Body of pancreas (tissue), 4 donors: Measurements from ENCODE around the gene TMEM185A. TPM values are rescaled to one million over a fixed set of nuclear protein-coding genes. Genes with fewer than 3 reads are reported as not detected.

Experiments
- ATAC-seq: fragments of 150-250 bp; one replicate; pipeline ENCODE4 v1.9.1; 2016
- DNase-seq, 4 donors: peaks; one replicate each; pipeline ENCODE4 v3.0.0-alpha.2; 2019
- H3K27ac ChIP-seq, 4 donors: fragments of 200-600 bp; sonication (generic); 1 replicate in 3 of 4; 2 replicates in 1 of 4; pipeline versions ENCODE4 v1.5.1 to v1.6.1; 2016 to 2019; ENCODE audit warnings: mild to moderate bottlenecking in 1 of 4, mixed read lengths in 1 of 4, moderate library complexity in 1 of 4
- H3K27me3 ChIP-seq, 2 donors: fragments of 200-600 bp; sonication (generic); one replicate each; pipeline ENCODE4 v1.6.0; 2016; ENCODE audit warnings: mild to moderate bottlenecking in 1 of 2
- H3K36me3 ChIP-seq, 2 donors: fragments of 200-600 bp; sonication (generic); replicated peaks in 1 of 2; 2 replicates each; pipeline ENCODE4 v1.5.1; 2016; ENCODE audit warnings: low read depth in 2 of 2; ENCODE audit not compliant: insufficient read depth in 1 of 2
- H3K4me1 ChIP-seq: fragments of 200-600 bp; sonication (generic); one replicate; pipeline ENCODE4 v1.6.0; 2016
- H3K4me3 ChIP-seq, 2 donors: fragments of 200-600 bp; sonication (generic); 1 replicate in 1 of 2; 2 replicates in 1 of 2; pipeline ENCODE4 v1.5.1; 2016 to 2019
- H3K9me3 ChIP-seq, 3 donors: fragments of 200-600 bp; sonication (generic); 1 replicate in 2 of 3; 2 replicates in 1 of 3; pipeline ENCODE4 v1.5.1; 2016
- POLR2A ChIP-seq, 3 donors: fragments of 450-650 bp; IDR thresholded peaks; one replicate each; pipeline ENCODE4 v1.6.1; 2016; ENCODE audit warnings: antibody characterized with exemption in 3 of 3, mild to moderate bottlenecking in 2 of 3
- WGBS, 2 donors: methylation state at CpG; one replicate each; pipeline ENCODE4 v1.1.5; 2017; 5-methylcytosine and 5-hydroxymethylcytosine counted together
- intact Hi-C: fragments of 100-400 bp; cut with DNase I; formaldehyde crosslinking; loops from one replicate; pipeline ENCODE4 v1.15.1; 2023
- total RNA-seq, 2 donors: library from RNA; depleted of rRNA; stranded (reverse); fragments of >200 nt; gene quantifications; one replicate each; pipeline ENCODE4 v1.1.0, GENCODE V29; 2016
- TF ChIP-seq, protein P1 (sequence below), 7 experiments: fragments of 450-650 bp in 4 of 7; fragments of 200-600 bp in 3 of 7; sonication (generic) in 3 of 7; IDR thresholded peaks; one replicate each; pipeline ENCODE4 v1.5.1; 2016 to 2019; ENCODE audit warnings: antibody characterized with exemption in 7 of 7

The TMEM185A gene
- total RNA-seq, 2 donors from 2014 or later, result 7.3 to 8.0 TPM

DNA sequence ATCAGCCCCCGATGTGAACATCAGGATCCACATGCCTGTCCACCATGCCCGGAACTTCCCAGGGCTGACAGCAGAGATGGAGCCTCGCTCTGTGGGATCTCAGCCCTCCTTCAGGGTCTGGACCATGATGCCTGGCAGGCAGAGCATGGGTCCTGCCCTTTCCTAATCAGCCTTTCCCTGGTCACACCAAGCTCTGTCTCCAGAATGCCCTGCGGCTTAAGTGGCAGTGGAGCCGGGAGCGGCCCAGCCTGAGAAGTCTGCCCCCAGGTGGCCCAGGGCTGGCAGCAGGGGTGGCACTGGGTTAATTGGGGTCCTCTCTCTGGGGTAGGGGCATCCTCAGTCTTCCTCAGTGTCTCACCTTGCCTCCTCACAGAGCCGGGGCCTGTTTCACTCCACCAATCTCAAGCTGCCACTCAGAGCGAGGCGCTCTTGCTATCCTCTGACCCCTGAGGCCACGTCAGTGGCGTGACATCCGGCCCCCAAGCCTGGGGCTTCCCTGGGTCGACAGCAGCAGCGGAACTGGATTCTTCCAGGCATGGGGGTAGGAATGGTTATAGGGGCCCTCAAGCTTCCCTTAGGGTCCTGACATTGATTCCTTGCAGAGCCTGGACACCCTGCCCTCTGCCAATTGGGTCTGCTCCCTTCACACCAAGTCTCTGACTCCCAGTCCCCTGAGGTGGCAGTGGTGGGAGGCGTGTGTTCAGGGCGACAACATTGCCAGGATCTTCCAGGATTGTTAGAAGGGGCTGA, 20.8 kb upstream of the TMEM185A start:
- Histone ChIP-seq H3K4me3 (no peak overlapping the region), H3K4me1 (no peaks in the 10 kb centered on the region)
- no peak for DNase-seq

DNA sequence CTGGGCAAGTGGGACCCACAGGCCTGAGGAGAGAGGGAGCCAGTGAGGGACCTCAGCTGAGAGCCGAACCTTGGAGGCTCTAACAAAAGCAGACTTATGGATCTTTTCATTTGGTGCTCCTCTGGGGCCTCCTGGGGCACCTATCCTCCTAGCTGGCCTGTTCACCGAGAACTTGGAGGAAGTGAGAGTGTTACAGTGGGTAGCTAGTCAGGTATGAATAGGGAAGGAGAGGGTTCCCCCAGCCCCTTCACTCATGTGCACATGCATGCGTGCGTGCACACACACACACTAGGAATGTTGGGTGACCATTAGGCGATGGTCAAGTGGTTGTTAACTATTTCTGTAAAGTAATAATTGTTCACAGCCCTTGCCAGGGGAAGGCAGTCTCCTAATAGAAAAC, 18.6 kb upstream of the TMEM185A start:
- H3K9me3 ChIP-seq, result no peaks in the 10 kb centered on the region
- no peak overlapping the region for H3K4me3 ChIP-seq
- no peaks in the 10 kb centered on the region for H3K4me1 ChIP-seq
- no peak overlapping the region for H3K27ac ChIP-seq
- WGBS, 2 donors, result 86 to 93% methylated on average over 5 of the region's 5 CpGs
- intact Hi-C loops, result no loop called here
- no peak for TF ChIP-seq POLR2A (IDR thresholded peaks at IDR 0.05)
- TF ChIP-seq, protein P1, sequence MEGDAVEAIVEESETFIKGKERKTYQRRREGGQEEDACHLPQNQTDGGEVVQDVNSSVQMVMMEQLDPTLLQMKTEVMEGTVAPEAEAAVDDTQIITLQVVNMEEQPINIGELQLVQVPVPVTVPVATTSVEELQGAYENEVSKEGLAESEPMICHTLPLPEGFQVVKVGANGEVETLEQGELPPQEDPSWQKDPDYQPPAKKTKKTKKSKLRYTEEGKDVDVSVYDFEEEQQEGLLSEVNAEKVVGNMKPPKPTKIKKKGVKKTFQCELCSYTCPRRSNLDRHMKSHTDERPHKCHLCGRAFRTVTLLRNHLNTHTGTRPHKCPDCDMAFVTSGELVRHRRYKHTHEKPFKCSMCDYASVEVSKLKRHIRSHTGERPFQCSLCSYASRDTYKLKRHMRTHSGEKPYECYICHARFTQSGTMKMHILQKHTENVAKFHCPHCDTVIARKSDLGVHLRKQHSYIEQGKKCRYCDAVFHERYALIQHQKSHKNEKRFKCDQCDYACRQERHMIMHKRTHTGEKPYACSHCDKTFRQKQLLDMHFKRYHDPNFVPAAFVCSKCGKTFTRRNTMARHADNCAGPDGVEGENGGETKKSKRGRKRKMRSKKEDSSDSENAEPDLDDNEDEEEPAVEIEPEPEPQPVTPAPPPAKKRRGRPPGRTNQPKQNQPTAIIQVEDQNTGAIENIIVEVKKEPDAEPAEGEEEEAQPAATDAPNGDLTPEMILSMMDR (IDR thresholded peaks at IDR 0.05), result no peak
- H3K27me3 ChIP-seq, result no peaks in the 10 kb centered on the region
- H3K36me3 ChIP-seq, result no peaks in the 10 kb centered on the region
- no peak for ATAC-seq
- no peak for DNase-seq

More for the DNA sequence above, 20.8 kb upstream of the TMEM185A start:
- Histone ChIP-seq H3K9me3 (no peaks in the 10 kb centered on the region), H3K27ac (no peak overlapping the region), H3K36me3 (no peaks in the 10 kb centered on the region), H3K27me3 (no peaks in the 10 kb centered on the region)
- intact Hi-C loops, result no loop called here
- WGBS, 2 donors, result 69% methylated on average over 13 of the region's 16 CpGs; no CpG with 5 or more reads in 1 of the 2 donors
- no peak for ATAC-seq
- TF ChIP-seq, protein P1 (IDR thresholded peaks at IDR 0.05), result no peak
- no peak for TF ChIP-seq POLR2A (IDR thresholded peaks at IDR 0.05)

DNA sequence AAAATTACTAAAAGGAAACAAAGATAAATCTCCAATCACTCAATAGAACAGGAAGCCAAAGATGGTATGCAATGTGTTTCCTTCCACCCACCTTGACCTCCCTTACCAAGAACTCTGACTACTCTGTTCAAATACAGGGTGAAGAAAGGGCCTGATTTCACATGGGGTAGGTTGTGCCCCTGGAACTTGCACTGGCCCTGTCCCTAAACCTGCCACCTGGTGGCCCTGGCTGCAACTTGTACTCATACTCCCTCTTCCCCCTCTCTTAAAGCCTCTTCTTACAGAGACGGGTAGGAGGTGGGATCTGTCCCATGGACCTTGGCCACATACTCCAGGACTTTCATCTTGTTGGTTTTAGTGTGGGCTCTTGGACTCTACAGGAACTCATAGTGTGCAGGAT, 17.3 kb upstream of the TMEM185A start:
- WGBS, 2 donors, result 60 to 67% methylated on average over 1 of the region's 1 CpG
- no peaks in the 10 kb centered on the region for H3K36me3 ChIP-seq
- no peaks in the 10 kb centered on the region for H3K9me3 ChIP-seq
- intact Hi-C loops, result no loop called here
- no peak overlapping the region for H3K27ac ChIP-seq
- H3K27me3 ChIP-seq, result no peaks in the 10 kb centered on the region
- H3K4me3 ChIP-seq, result no peak overlapping the region
- H3K4me1 ChIP-seq, result no peaks in the 10 kb centered on the region
- no peak for TF ChIP-seq POLR2A (IDR thresholded peaks at IDR 0.05)
- TF ChIP-seq, protein P1 (IDR thresholded peaks at IDR 0.05), result no peak
- DNase-seq (no peak), ATAC-seq (no peak)

DNA sequence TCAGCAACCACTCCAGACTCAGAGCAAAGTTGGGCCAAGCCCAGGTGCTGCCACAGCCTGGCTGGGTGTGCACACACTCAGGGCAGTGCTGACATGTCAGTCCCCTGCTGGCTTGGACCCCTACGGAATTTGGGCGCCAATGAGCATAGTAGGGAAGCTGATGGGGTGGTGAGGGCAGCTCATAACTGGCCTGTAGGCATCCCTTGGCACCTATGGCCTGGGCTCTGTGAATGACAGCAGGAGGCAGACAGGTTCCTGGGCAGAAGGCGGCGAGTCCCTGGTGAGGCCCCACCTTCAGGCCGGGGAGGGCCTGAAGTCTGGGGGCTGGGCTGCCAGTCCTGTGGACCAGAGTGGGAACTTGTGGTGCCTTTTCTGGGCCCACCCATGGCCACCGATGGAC, 15.9 kb upstream of the TMEM185A start:
- Histone ChIP-seq H3K27me3 (no peaks in the 10 kb centered on the region), H3K9me3 (no peaks in the 10 kb centered on the region), H3K36me3 (no peaks in the 10 kb centered on the region), H3K4me3 (no peak overlapping the region), H3K4me1 (no peaks in the 10 kb centered on the region), H3K27ac (no peak overlapping the region)
- intact Hi-C loops, result no loop called here
- ATAC-seq, result no peak
- TF ChIP-seq, protein P1 (IDR thresholded peaks at IDR 0.05), result no peak
- TF ChIP-seq POLR2A (IDR thresholded peaks at IDR 0.05), result no peak
- no peak for DNase-seq
- WGBS, 2 donors, result 75% methylated on average over 5 of the region's 6 CpGs; no CpG with 5 or more reads in 1 of the 2 donors

DNA sequence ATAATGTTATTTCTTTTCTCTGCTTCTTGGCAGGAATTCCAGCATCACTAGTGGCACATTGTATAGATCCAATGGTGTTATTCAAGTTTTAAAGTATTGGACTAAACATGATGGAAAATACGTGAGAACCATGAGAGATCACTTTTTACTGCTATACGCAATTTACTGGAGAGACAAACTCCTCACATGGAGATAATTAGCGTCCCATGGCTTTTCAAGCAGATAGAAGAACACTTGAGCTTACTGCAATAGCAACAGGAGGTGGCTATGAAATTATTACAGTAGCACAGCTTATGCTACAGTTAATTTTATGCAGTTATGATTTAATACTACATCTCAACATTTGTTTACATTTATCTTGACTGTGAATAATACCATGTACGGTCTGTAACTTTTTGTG, 11.9 kb upstream of the TMEM185A start:
- intact Hi-C loops, result no loop called here
- Histone ChIP-seq H3K27me3 (no peaks in the 10 kb centered on the region), H3K4me3 (no peak overlapping the region), H3K9me3 (no peaks in the 10 kb centered on the region), H3K36me3 (no peaks in the 10 kb centered on the region), H3K4me1 (no peaks in the 10 kb centered on the region), H3K27ac (no peak overlapping the region)
- no peak for DNase-seq
- 72 to 73% methylated on average over 4 of the region's 4 CpGs for WGBS, 2 donors
- TF ChIP-seq POLR2A (IDR thresholded peaks at IDR 0.05), result no peak
- TF ChIP-seq, protein P1 (IDR thresholded peaks at IDR 0.05), result no peak
- ATAC-seq, result no peak
